ENCODE measurements around the gene CDH12.

The CDH12 gene

GRCh38 chr5:21711866-21712758 lies 1141.0 kb downstream of the CDH12 start:
- no peak for DNase-seq (ENCODE audit: low read depth in 2 of 2)

- DNase-seq (ENCODE audit: low read depth in 2 of 2): no peak
Measured at GRCh38 chr5:21709770-21710169, 1143.4 kb downstream of the CDH12 start.

GRCh38 chr5:21704974-21705668 lies 1148.0 kb downstream of the CDH12 start:
- no peak for DNase-seq (ENCODE audit: low read depth in 2 of 2)

- DNase-seq (ENCODE audit: low read depth in 2 of 2): no peak
Measured at GRCh38 chr5:21701317-21701716, 1151.8 kb downstream of the CDH12 start.

All from activated CD4-positive, alpha-beta T cell treated with anti-CD3 and anti-CD28 coated beads for 24 hours (primary cell).